ENCODE measurements around the gene TMIGD3. TPM values are rescaled to one million over a fixed set of nuclear protein-coding genes. Genes with fewer than 3 reads are reported as not detected.

Gene TMIGD3
- total RNA-seq, 1 experiment from 2014 or later: not detected

- no peak for DNase-seq (ENCODE audit: low spot score)
These were observed 54.9 kb downstream of the TMIGD3 start for GRCh38 chr1:111448482-111448917.

- DNase-seq (ENCODE audit: low spot score): no peak
These were observed 56.2 kb downstream of the TMIGD3 start for GRCh38 chr1:111446967-111447892.

GRCh38 chr1:111446546-111446945, 56.9 kb downstream of the TMIGD3 start:
- DNase-seq (ENCODE audit: low spot score): no peak

GRCh38 chr1:111444031-111444430, 59.4 kb downstream of the TMIGD3 start:
- no peak for DNase-seq (ENCODE audit: low spot score)

GRCh38 chr1:111442457-111442856, 61.0 kb downstream of the TMIGD3 start:
- no peak for DNase-seq (ENCODE audit: low spot score)

- DNase-seq (ENCODE audit: low spot score): peak; percentile 22
These were observed 61.8 kb downstream of the TMIGD3 start for GRCh38 chr1:111441573-111442192.

GRCh38 chr1:111439461-111440351, 63.7 kb downstream of the TMIGD3 start:
- no peak for DNase-seq (ENCODE audit: low spot score)

GRCh38 chr1:111436726-111437125, 66.7 kb downstream of the TMIGD3 start:
- DNase-seq (ENCODE audit: low spot score): no peak

Other genes starting within 250 kb of the TMIGD3 start
- not detected in 2 replicates for gene CHIA, start 212.8 kb downstream of the TMIGD3 start, total RNA-seq (2014; rRNA removed; shearing (Covaris generic))
- 0.25 TPM in 1 of 2 replicates, not detected in the other for gene OVGP1, start 75.9 kb downstream of the TMIGD3 start, total RNA-seq (2014; rRNA removed; shearing (Covaris generic))
- 62.6 TPM in 2 replicates for gene WDR77, start 54.4 kb downstream of the TMIGD3 start, total RNA-seq (2014; rRNA removed; shearing (Covaris generic))
- 558 and 580 TPM in 2 replicates for gene ATP5PB, start 54.2 kb downstream of the TMIGD3 start, total RNA-seq (2014; rRNA removed; shearing (Covaris generic))
- not detected in 2 replicates for gene C1orf162, start 29.6 kb downstream of the TMIGD3 start, total RNA-seq (2014; rRNA removed; shearing (Covaris generic))
- not detected in 2 replicates for gene ADORA3, start within 50 bp of the TMIGD3 start, total RNA-seq (2014; rRNA removed; shearing (Covaris generic))
- 20.0 and 32.4 TPM in 2 replicates for gene RAP1A, start 116.2 kb upstream of the TMIGD3 start, total RNA-seq (2014; rRNA removed; shearing (Covaris generic))
- gene INKA2, start 235.8 kb upstream of the TMIGD3 start, total RNA-seq (2014; rRNA removed; shearing (Covaris generic)): 3.7 and 4.4 TPM in 2 replicates